Neural crest cell (in vitro differentiated cells): ENCODE measurements around the gene GALNT18. TPM values are rescaled to one million over a fixed set of nuclear protein-coding genes. Genes with fewer than 3 reads are reported as not detected.

Experiments used
- DNase-seq: peaks from one replicate; pipeline ENCODE4 v3.0.0; 2021; ENCODE audit warnings: low read depth, mixed read lengths, low spot score
- H3K27ac Mint-ChIP-seq: one replicate; pipeline ENCODE4 v1.8.0; 2021; ENCODE audit warnings: mild to moderate bottlenecking, mixed read lengths; ENCODE audit not compliant: unreplicated experiment
- H3K27me3 Mint-ChIP-seq: 2 replicates; pipeline ENCODE4 v1.8.0; 2021; ENCODE audit warnings: low read depth, mild to moderate bottlenecking, mixed read lengths
- H3K36me3 Mint-ChIP-seq: 2 replicates; pipeline ENCODE4 v1.8.0; 2021; ENCODE audit warnings: low read depth, mild to moderate bottlenecking, mixed read lengths
- H3K4me1 Mint-ChIP-seq: 2 replicates; pipeline ENCODE4 v1.8.0; 2021; ENCODE audit warnings: mixed read lengths
- H3K4me3 Mint-ChIP-seq: one replicate; pipeline ENCODE4 v1.8.0; 2021; ENCODE audit warnings: mild to moderate bottlenecking, mixed read lengths
- H3K9me3 Mint-ChIP-seq: 2 replicates; pipeline ENCODE4 v1.8.0; 2021; ENCODE audit warnings: mixed read lengths
- CTCF ChIP-seq: fragments of 200-600 bp; sonication (generic); conservative IDR thresholded peaks from 2 replicates; pipeline ENCODE4 v1.5.0; 2021; ENCODE audit warnings: antibody characterized with exemption, mild to moderate bottlenecking
- total RNA-seq: library from RNA; stranded (reverse); gene quantifications from 2 replicates; pipeline ENCODE4 v1.2.1, GENCODE V29; 2021

The GALNT18 gene
- total RNA-seq, 1 donor from 2014 or later, result 2.8 TPM

- no peak for TF ChIP-seq CTCF
- no peaks in the 10 kb centered on the region for H3K27me3 Mint-ChIP-seq
- no peak overlapping the region for H3K27ac Mint-ChIP-seq
- peaks cover 8% of the 10 kb centered on the region for H3K4me1 Mint-ChIP-seq
- no peak overlapping the region for H3K4me3 Mint-ChIP-seq
- H3K9me3 Mint-ChIP-seq, result no peaks in the 10 kb centered on the region
- DNase-seq, result no peak
- no peaks in the 10 kb centered on the region for H3K36me3 Mint-ChIP-seq
These were observed 224.8 kb downstream of the GALNT18 start for GRCh38 chr11:11397036-11397415.

- no peak for TF ChIP-seq CTCF
- Mint-ChIP-seq H3K36me3 (no peaks in the 10 kb centered on the region), H3K4me3 (no peak overlapping the region), H3K4me1 (peaks cover 8% of the 10 kb centered on the region), H3K27ac (peak overlapping the region; percentile 79), H3K9me3 (no peaks in the 10 kb centered on the region), H3K27me3 (no peaks in the 10 kb centered on the region)
- DNase-seq, result no peak
These were observed 225.3 kb downstream of the GALNT18 start for GRCh38 chr11:11396301-11397035.

- no peaks in the 10 kb centered on the region for H3K36me3 Mint-ChIP-seq
- no peak overlapping the region for H3K27ac Mint-ChIP-seq
- no peaks in the 10 kb centered on the region for H3K9me3 Mint-ChIP-seq
- H3K4me3 Mint-ChIP-seq, result no peak overlapping the region
- TF ChIP-seq CTCF, result no peak
- peaks cover 8% of the 10 kb centered on the region for H3K4me1 Mint-ChIP-seq
- H3K27me3 Mint-ChIP-seq, result no peaks in the 10 kb centered on the region
- DNase-seq, result no peak
These were observed 226.7 kb downstream of the GALNT18 start for GRCh38 chr11:11395126-11395525.

GRCh38 chr11:11394241-11394640 lies 227.6 kb downstream of the GALNT18 start:
- DNase-seq, result no peak
- Mint-ChIP-seq H3K36me3 (no peaks in the 10 kb centered on the region), H3K4me3 (no peak overlapping the region), H3K4me1 (peaks cover 8% of the 10 kb centered on the region), H3K9me3 (no peaks in the 10 kb centered on the region), H3K27ac (no peak overlapping the region), H3K27me3 (no peaks in the 10 kb centered on the region)
- no peak for TF ChIP-seq CTCF

- Mint-ChIP-seq H3K9me3 (no peaks in the 10 kb centered on the region), H3K4me3 (no peak overlapping the region), H3K36me3 (no peaks in the 10 kb centered on the region), H3K4me1 (peaks cover 8% of the 10 kb centered on the region), H3K27me3 (no peaks in the 10 kb centered on the region), H3K27ac (no peak overlapping the region)
- TF ChIP-seq CTCF, result no peak
- no peak for DNase-seq
These were observed 229.9 kb downstream of the GALNT18 start for GRCh38 chr11:11391796-11392463.
